Fibroblast of skin of right quadriceps (primary cell): Measurements from ENCODE around the gene ADAM10.

Experiments
- DNase-seq: peaks from one replicate; pipeline ENCODE4 v3.0.0-alpha.2; 2013

Gene ADAM10

GRCh38 chr15:58571491-58571890 is 178.0 kb downstream of the ADAM10 start:
- no peak for DNase-seq

GRCh38 chr15:58569455-58569854 is 180.1 kb downstream of the ADAM10 start:
- no peak for DNase-seq

GRCh38 chr15:58568157-58568571 is 181.3 kb downstream of the ADAM10 start:
- DNase-seq, result no peak

- DNase-seq, result no peak
Measured at GRCh38 chr15:58566029-58566428, 183.5 kb downstream of the ADAM10 start.

GRCh38 chr15:58565619-58566018 is 183.9 kb downstream of the ADAM10 start:
- DNase-seq, result no peak

- no peak for DNase-seq
Measured at GRCh38 chr15:58564981-58565380, 184.5 kb downstream of the ADAM10 start.

GRCh38 chr15:58562135-58562534 is 187.4 kb downstream of the ADAM10 start:
- DNase-seq, result no peak

GRCh38 chr15:58561321-58561720 is 188.2 kb downstream of the ADAM10 start:
- no peak for DNase-seq

GRCh38 chr15:58559904-58560588 is 189.5 kb downstream of the ADAM10 start:
- no peak for DNase-seq

- no peak for DNase-seq
Measured at GRCh38 chr15:58558777-58559176, 190.7 kb downstream of the ADAM10 start.

- no peak for DNase-seq
Measured at GRCh38 chr15:58556541-58556940, 193.0 kb downstream of the ADAM10 start.

- DNase-seq, result no peak
Measured at GRCh38 chr15:58556028-58556361, 193.5 kb downstream of the ADAM10 start.

- DNase-seq, result no peak
Measured at GRCh38 chr15:58555162-58556027, 194.1 kb downstream of the ADAM10 start.

GRCh38 chr15:58554758-58555157 is 194.7 kb downstream of the ADAM10 start:
- no peak for DNase-seq

GRCh38 chr15:58553365-58553918 is 196.1 kb downstream of the ADAM10 start:
- DNase-seq, result no peak

- no peak for DNase-seq
Measured at GRCh38 chr15:58552505-58553364, 196.8 kb downstream of the ADAM10 start.

GRCh38 chr15:58551764-58552504 is 197.6 kb downstream of the ADAM10 start:
- peak; percentile 96 for DNase-seq

GRCh38 chr15:58551084-58551763 is 198.3 kb downstream of the ADAM10 start:
- DNase-seq, result no peak

- no peak for DNase-seq
Measured at GRCh38 chr15:58549785-58550074, 199.8 kb downstream of the ADAM10 start.

GRCh38 chr15:58549013-58549784 is 200.3 kb downstream of the ADAM10 start:
- peak; percentile 46 for DNase-seq
